Fibroblast of lung (primary cell): Measurements from ENCODE around the gene PKD1. TPM values are rescaled to one million over a fixed set of nuclear protein-coding genes. Genes with fewer than 3 reads are reported as not detected.

ENCODE experiments used
- DNase-seq, 2 donors: peaks; one replicate each; pipeline versions ENCODE4 v3.0.0 to v3.0.0-alpha.2; 2010; ENCODE audit warnings: low read depth in 2 of 2
- H2AFZ ChIP-seq: 2 replicates; pipeline ENCODE4 v1.5.1; 2012; ENCODE audit warnings: low read length, control low read depth, inconsistent platforms
- H3K27ac ChIP-seq: 2 replicates; pipeline ENCODE4 v1.5.1; 2011; ENCODE audit warnings: low read length, control low read depth; ENCODE audit not compliant: insufficient read depth
- H3K27me3 ChIP-seq: 2 replicates; pipeline ENCODE4 v1.5.1; 2011; ENCODE audit warnings: mild to moderate bottlenecking, low read length; ENCODE audit not compliant: control insufficient read depth, insufficient read depth
- H3K36me3 ChIP-seq: 2 replicates; pipeline ENCODE4 v1.5.1; 2011; ENCODE audit warnings: low read length; ENCODE audit not compliant: control insufficient read depth, insufficient read depth
- H3K4me1 ChIP-seq: 2 replicates; pipeline ENCODE4 v1.5.1; 2011; ENCODE audit warnings: low read length; ENCODE audit not compliant: control insufficient read depth, insufficient read depth; ENCODE audit errors: extremely low read depth
- H3K4me2 ChIP-seq: 2 replicates; pipeline ENCODE4 v1.5.1; 2011; ENCODE audit warnings: low read length, control low read depth; ENCODE audit not compliant: insufficient read depth; ENCODE audit errors: extremely low read depth
- H3K4me3 ChIP-seq, 4 experiments: fragments of 200-600 bp in 1 of 4; sonication (generic) in 1 of 4; replicated peaks in 1 of 4; 2 replicates each; pipeline ENCODE4 v1.5.1; 2011 to 2016; ENCODE audit warnings: low read length in 4 of 4, low read depth in 3 of 4, mild to moderate bottlenecking in 3 of 4, control low read depth in 2 of 4, inconsistent platforms in 1 of 4, mixed read lengths in 1 of 4; ENCODE audit not compliant: insufficient read depth in 1 of 4; ENCODE audit errors: control extremely low read depth in 1 of 4
- H3K79me2 ChIP-seq: 2 replicates; pipeline ENCODE4 v1.5.1; 2012; ENCODE audit warnings: mild to moderate bottlenecking, low read length, inconsistent platforms; ENCODE audit not compliant: control insufficient read depth, insufficient read depth
- H3K9ac ChIP-seq: 2 replicates; pipeline ENCODE4 v1.5.1; 2011; ENCODE audit warnings: mild to moderate bottlenecking, low read length, control low read depth; ENCODE audit not compliant: insufficient read depth
- H3K9me3 ChIP-seq: 2 replicates; pipeline ENCODE4 v1.5.1; 2012; ENCODE audit warnings: low read depth, low read length; ENCODE audit not compliant: control insufficient read depth, insufficient read depth
- H4K20me1 ChIP-seq: 2 replicates; pipeline ENCODE4 v1.5.1; 2011; ENCODE audit warnings: low read length; ENCODE audit not compliant: control insufficient read depth, insufficient read depth; ENCODE audit errors: extremely low read depth
- CTCF ChIP-seq, 2 donors: IDR thresholded peaks in 1 of 2; conservative IDR thresholded peaks in 1 of 2; 1 replicate in 1 of 2; 2 replicates in 1 of 2; pipeline ENCODE4 v1.5.1; 2011 to 2012; ENCODE audit warnings: low read length in 2 of 2, control low read depth in 1 of 2, inconsistent platforms in 1 of 2, low read depth in 1 of 2, mild to moderate bottlenecking in 1 of 2
- EZH2 ChIP-seq: IDR thresholded peaks from 2 replicates; pipeline ENCODE4 v1.5.1; 2012; ENCODE audit warnings: low read length, control low read depth, mild to moderate bottlenecking; ENCODE audit errors: missing control alignments
- polyA plus RNA-seq, 2 donors: library from polyadenylated mRNA; depleted of rRNA in 1 of 2; stranded (reverse) in 1 of 2; unstranded in 1 of 2; fragments of >200 nt; gene quantifications; 2 replicates each; pipeline ENCODE4 v1.2.1, GENCODE V29; 2011 to 2012; ENCODE audit warnings: missing spikeins in 1 of 2
- total RNA-seq: library from RNA; depleted of rRNA; stranded (reverse); fragments of >200 nt; gene quantifications from 2 replicates; pipeline ENCODE4 v1.2.1, GENCODE V29; 2014

PKD1 gene
- total and polyA plus RNA-seq, 2 donors (not counting 1 experiment from before 2014, with no cell fraction given), result 16.3 to 199 TPM

GRCh38 chr16:2176047-2176446, 40.3 kb upstream of the PKD1 start:
- TF ChIP-seq EZH2 (no peak), CTCF (conservative IDR thresholded peaks at IDR 0.05 in 1 of 2, IDR thresholded peaks at IDR 0.05 in 1 of 2; ENCODE audit: low read depth in 1 of 2, low read length in 2 of 2) (no peak)
- no peak for DNase-seq
- peaks cover 40% of the 10 kb centered on the region for H3K36me3 ChIP-seq
- H2AFZ ChIP-seq, result no peak overlapping the region
- H3K79me2 ChIP-seq, result no peaks in the 10 kb centered on the region
- no peak overlapping the region for H3K4me3 ChIP-seq
- H3K27ac ChIP-seq, result no peak overlapping the region
- no peak overlapping the region for H3K9ac ChIP-seq
- H3K4me1 ChIP-seq, result no peaks in the 10 kb centered on the region
- no peaks in the 10 kb centered on the region for H4K20me1 ChIP-seq
- no peaks in the 10 kb centered on the region for H3K9me3 ChIP-seq
- H3K27me3 ChIP-seq, result no peaks in the 10 kb centered on the region
- no peak overlapping the region for H3K4me2 ChIP-seq

GRCh38 chr16:2175454-2175853, 39.8 kb upstream of the PKD1 start:
- Histone ChIP-seq H3K27ac (no peak overlapping the region), H3K27me3 (no peaks in the 10 kb centered on the region), H3K9me3 (no peaks in the 10 kb centered on the region), H3K79me2 (no peaks in the 10 kb centered on the region), H3K36me3 (peaks cover 43% of the 10 kb centered on the region), H3K9ac (no peak overlapping the region), H3K4me3 (no peak overlapping the region), H2AFZ (no peak overlapping the region), H3K4me1 (no peaks in the 10 kb centered on the region), H4K20me1 (no peaks in the 10 kb centered on the region), H3K4me2 (no peak overlapping the region)
- TF ChIP-seq EZH2 (no peak), CTCF (conservative IDR thresholded peaks at IDR 0.05 in 1 of 2, IDR thresholded peaks at IDR 0.05 in 1 of 2; ENCODE audit: low read depth in 1 of 2, low read length in 2 of 2) (no peak)
- DNase-seq, result no peak

- H3K9me3 ChIP-seq, result no peaks in the 10 kb centered on the region
- no peak for DNase-seq
- H3K4me1 ChIP-seq, result no peaks in the 10 kb centered on the region
- no peak overlapping the region for H3K4me3 ChIP-seq
- no peaks in the 10 kb centered on the region for H4K20me1 ChIP-seq
- H3K36me3 ChIP-seq, result peaks cover 48% of the 10 kb centered on the region
- H3K27me3 ChIP-seq, result no peaks in the 10 kb centered on the region
- no peak for TF ChIP-seq CTCF (conservative IDR thresholded peaks at IDR 0.05 in 1 of 2, IDR thresholded peaks at IDR 0.05 in 1 of 2; ENCODE audit: low read depth in 1 of 2, low read length in 2 of 2)
- no peak for TF ChIP-seq EZH2
- no peak overlapping the region for H3K4me2 ChIP-seq
- no peaks in the 10 kb centered on the region for H3K79me2 ChIP-seq
- H3K27ac ChIP-seq, result no peak overlapping the region
- no peak overlapping the region for H2AFZ ChIP-seq
- H3K9ac ChIP-seq, result no peak overlapping the region
Observed at GRCh38 chr16:2174396-2175131, 38.9 kb upstream of the PKD1 start.
